ENCODE results near the gene FRYL. TPM values are rescaled to one million over a fixed set of nuclear protein-coding genes. Genes with fewer than 3 reads are reported as not detected.

FRYL gene
- total and polyA plus RNA-seq, 2 of the 13 experiments (the other 11 are each of a cell fraction or from before 2014, with no cell fraction given), result 9.7 to 19.6 TPM

DNA sequence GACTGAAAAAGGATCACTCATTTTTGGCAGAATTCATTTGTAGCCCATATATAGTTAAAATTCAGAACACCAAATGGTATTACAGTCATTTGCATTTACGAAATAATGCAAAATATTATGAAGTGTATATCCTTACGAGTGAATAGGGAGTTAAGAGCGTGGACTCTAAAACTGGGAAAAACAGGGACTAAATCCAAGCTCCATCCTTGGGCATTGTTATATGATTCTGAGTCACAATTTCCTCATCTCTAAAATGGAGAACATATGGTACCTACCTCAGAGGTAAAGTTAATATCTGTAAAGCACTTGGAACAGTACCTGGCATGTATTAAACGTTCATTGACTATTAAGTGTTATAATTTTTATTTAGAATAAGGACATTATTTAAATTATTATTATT is 183.7 kb downstream of the FRYL start:
- H3K36me3 ChIP-seq (replicated peaks in 1 of 2; ENCODE audit: control insufficient read depth in 1 of 2, insufficient read depth in 2 of 2, low read length in 2 of 2), result peaks cover 0 to 2% of the 10 kb centered on the region in 2 experiments; a peak in 2 of 5 replicates
- BruUV-seq (replicated peaks), result no TSS peak
- H3K9ac ChIP-seq (ENCODE audit: insufficient read depth, low read depth, low read length), result no peak overlapping the region
- in situ Hi-C loops (cut with HindIII; ENCODE audit: extremely low pct_ligation_motif_present, low pct_unique_long_range_greater_than_20kb) (loop anchor here (25.0 kb wide), 1 partner anchor 191 kb away; the partner anchor contains the start of gene FRYL), intact Hi-C loops (cut with micrococcal nuclease; ENCODE audit: unreplicated experiment) (no loop called here)
- no peaks in the 10 kb centered on the region for H3K27me3 ChIP-seq (ENCODE audit: control insufficient read depth in 1 of 2, insufficient read depth in 2 of 2, low read length in 2 of 2)
- no peaks in the 10 kb centered on the region for H4K20me1 ChIP-seq (ENCODE audit: insufficient read depth, low read length)
- no peak overlapping the region for H2AFZ ChIP-seq (ENCODE audit: low read length)
- FAIRE-seq (no peak), DNase-seq (ENCODE audit: low spot score) (no peak), ATAC-seq (no peak)
- no peaks in the 10 kb centered on the region for H3K79me2 ChIP-seq (ENCODE audit: insufficient read depth, low read length)
- no peak overlapping the region for H3K27ac ChIP-seq (ENCODE audit: extremely low read length, insufficient read depth, low read length)
- H3K4me1 ChIP-seq (ENCODE audit: insufficient read depth, low read length), result no peaks in the 10 kb centered on the region
- POLR2A ChIA-PET, result no interaction called here
- 93% methylated on average over 4 of the region's 4 CpGs for WGBS (ENCODE audit: low lambda C conversion rate)
- H3K4me3 ChIP-seq (replicated peaks in 1 of 3; ENCODE audit: insufficient read depth in 1 of 3, low read depth in 2 of 3, low read length in 3 of 3), result no peak overlapping the region
- CTCF ChIA-PET (ENCODE audit: low intra/inter-chr PET ratio, low total read pairs), result no interaction called here
- no peaks in the 10 kb centered on the region for H3K9me3 ChIP-seq (ENCODE audit: low read length)
- no peak overlapping the region for H3K4me2 ChIP-seq (ENCODE audit: low read depth, low read length)
- TF ChIP-seq NFE2 (CRISPR knock-in tag; IDR thresholded peaks at IDR 0.05) (no peak), TP53 (CRISPR knock-in tag; conservative IDR thresholded peaks at IDR 0.05) (no peak), NR2F6 (IDR thresholded peaks at IDR 0.05) (no peak), NR2F6 (CRISPR knock-in tag; IDR thresholded peaks at IDR 0.05) (no peak), ZNF33A (CRISPR knock-in tag; IDR thresholded peaks at IDR 0.05; ENCODE audit: borderline replicate concordance) (no peak), ZNF7 (CRISPR knock-in tag; IDR thresholded peaks at IDR 0.05) (no peak), ZNF713 (CRISPR knock-in tag; IDR thresholded peaks at IDR 0.05) (no peak)
- TF ChIP-seq, protein P1, sequence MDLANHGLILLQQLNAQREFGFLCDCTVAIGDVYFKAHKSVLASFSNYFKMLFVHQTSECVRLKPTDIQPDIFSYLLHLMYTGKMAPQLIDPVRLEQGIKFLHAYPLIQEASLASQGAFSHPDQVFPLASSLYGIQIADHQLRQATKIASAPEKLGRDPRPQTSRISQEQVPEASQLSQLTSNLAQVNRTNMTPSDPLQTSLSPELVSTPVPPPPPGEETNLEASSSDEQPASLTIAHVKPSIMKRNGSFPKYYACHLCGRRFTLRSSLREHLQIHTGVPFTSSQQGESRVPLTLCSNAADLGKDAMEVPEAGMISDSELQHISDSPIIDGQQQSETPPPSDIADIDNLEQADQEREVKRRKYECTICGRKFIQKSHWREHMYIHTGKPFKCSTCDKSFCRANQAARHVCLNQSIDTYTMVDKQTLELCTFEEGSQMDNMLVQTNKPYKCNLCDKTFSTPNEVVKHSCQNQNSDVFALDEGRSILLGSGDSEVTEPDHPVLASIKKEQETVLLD (CRISPR knock-in tag; IDR thresholded peaks at IDR 0.05; ENCODE audit: low read depth), result no peak
- TF ChIP-seq, protein P2, sequence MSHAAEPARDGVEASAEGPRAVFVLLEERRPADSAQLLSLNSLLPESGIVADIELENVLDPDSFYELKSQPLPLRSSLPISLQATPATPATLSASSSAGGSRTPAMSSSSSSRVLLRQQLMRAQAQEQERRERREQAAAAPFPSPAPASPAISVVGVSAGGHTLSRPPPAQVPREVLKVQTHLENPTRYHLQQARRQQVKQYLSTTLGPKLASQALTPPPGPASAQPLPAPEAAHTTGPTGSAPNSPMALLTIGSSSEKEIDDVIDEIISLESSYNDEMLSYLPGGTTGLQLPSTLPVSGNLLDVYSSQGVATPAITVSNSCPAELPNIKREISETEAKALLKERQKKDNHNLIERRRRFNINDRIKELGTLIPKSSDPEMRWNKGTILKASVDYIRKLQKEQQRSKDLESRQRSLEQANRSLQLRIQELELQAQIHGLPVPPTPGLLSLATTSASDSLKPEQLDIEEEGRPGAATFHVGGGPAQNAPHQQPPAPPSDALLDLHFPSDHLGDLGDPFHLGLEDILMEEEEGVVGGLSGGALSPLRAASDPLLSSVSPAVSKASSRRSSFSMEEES (CRISPR knock-in tag; IDR thresholded peaks at IDR 0.05), result no peak

All from HepG2 (cell line).